ENCODE measurements around the gene STK32B. TPM values are rescaled to one million over a fixed set of nuclear protein-coding genes. Genes with fewer than 3 reads are reported as not detected.
"Not testable (repeated sequence)": the region's sequence is repeated elsewhere in the genome, so short reads cannot be mapped to it uniquely, and the experiment has no call there.

The STK32B gene
- polyA plus RNA-seq, 1 experiment = 4.3 TPM

DNA sequence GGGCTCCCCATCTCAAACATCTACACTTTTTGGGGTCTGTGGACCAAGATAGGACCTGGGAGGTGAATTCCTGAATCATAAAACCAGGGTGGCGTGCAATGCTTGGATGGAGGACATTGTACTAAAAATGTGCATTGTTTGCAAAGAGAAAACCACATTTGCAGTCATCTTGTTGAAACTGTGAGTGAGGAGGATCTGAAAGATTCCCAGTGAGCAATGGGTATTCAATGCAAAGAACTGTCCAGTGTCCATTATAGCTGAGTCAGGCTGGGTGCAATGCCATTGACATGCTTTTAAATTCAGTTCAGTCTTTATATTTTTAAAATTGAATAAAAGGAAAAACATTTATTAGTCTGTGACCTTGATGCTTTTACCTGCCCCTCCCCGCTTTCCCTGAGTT lies 215.7 kb downstream of the STK32B start:
- Histone ChIP-seq H3K4me3 (ENCODE audit: low read depth, low read length) (no peak overlapping the region), H3K27me3 (ENCODE audit: control insufficient read depth, insufficient read depth, low read length) (no peaks in the 10 kb centered on the region), H3K27ac (ENCODE audit: low read depth, low read length) (no peak overlapping the region), H3K9me3 (ENCODE audit: control insufficient read depth, insufficient read depth, low read length) (no peaks in the 10 kb centered on the region)
- ChIA-PET CTCF (no interaction called here), POLR2A (no interaction called here)
- TF ChIP-seq CTCF (IDR thresholded peaks at IDR 0.05; ENCODE audit: low read depth, low read length) = no peak
- DNase-seq (ENCODE audit: low read depth, low spot score) = no peak

- TF ChIP-seq CTCF (IDR thresholded peaks at IDR 0.05; ENCODE audit: low read depth, low read length) = no peak
- no peak for DNase-seq (ENCODE audit: low read depth, low spot score)
- no peak overlapping the region for H3K27ac ChIP-seq (ENCODE audit: low read depth, low read length)
- CTCF ChIA-PET = no interaction called here
- H3K9me3 ChIP-seq (ENCODE audit: control insufficient read depth, insufficient read depth, low read length) = no peaks in the 10 kb centered on the region
- H3K27me3 ChIP-seq (ENCODE audit: control insufficient read depth, insufficient read depth, low read length) = no peaks in the 10 kb centered on the region
- POLR2A ChIA-PET = no interaction called here
- no peak overlapping the region for H3K4me3 ChIP-seq (ENCODE audit: low read depth, low read length)
Observed at GRCh38 chr4:5267408-5267807, 216.1 kb downstream of the STK32B start.

GRCh38 chr4:5276475-5277075 lies 225.3 kb downstream of the STK32B start:
- H3K27ac ChIP-seq (ENCODE audit: low read depth, low read length) = no peak overlapping the region
- ChIA-PET POLR2A (no interaction called here), CTCF (no interaction called here)
- peaks cover 3% of the 10 kb centered on the region; the same call in 1 of the 2 replicates for H3K9me3 ChIP-seq (ENCODE audit: control insufficient read depth, insufficient read depth, low read length)
- no peaks in the 10 kb centered on the region for H3K27me3 ChIP-seq (ENCODE audit: control insufficient read depth, insufficient read depth, low read length)
- no peak for TF ChIP-seq CTCF (IDR thresholded peaks at IDR 0.05; ENCODE audit: low read depth, low read length)
- no peak overlapping the region for H3K4me3 ChIP-seq (ENCODE audit: low read depth, low read length)
- no peak for DNase-seq (ENCODE audit: low read depth, low spot score)

GRCh38 chr4:5277079-5277478 lies 225.8 kb downstream of the STK32B start:
- ChIA-PET POLR2A (no interaction called here), CTCF (no interaction called here)
- Histone ChIP-seq H3K27me3 (ENCODE audit: control insufficient read depth, insufficient read depth, low read length) (no peaks in the 10 kb centered on the region), H3K27ac (ENCODE audit: low read depth, low read length) (no peak overlapping the region), H3K9me3 (ENCODE audit: control insufficient read depth, insufficient read depth, low read length) (peaks cover 3% of the 10 kb centered on the region; the same call in 1 of the 2 replicates), H3K4me3 (ENCODE audit: low read depth, low read length) (no peak overlapping the region)
- no peak for DNase-seq (ENCODE audit: low read depth, low spot score)
- no peak for TF ChIP-seq CTCF (IDR thresholded peaks at IDR 0.05; ENCODE audit: low read depth, low read length)

GRCh38 chr4:5278213-5278612 lies 226.9 kb downstream of the STK32B start:
- no peak for DNase-seq (ENCODE audit: low read depth, low spot score)
- no peak overlapping the region for H3K4me3 ChIP-seq (ENCODE audit: low read depth, low read length)
- ChIA-PET POLR2A (no interaction called here), CTCF (no interaction called here)
- peaks cover 3% of the 10 kb centered on the region; the same call in 1 of the 2 replicates for H3K9me3 ChIP-seq (ENCODE audit: control insufficient read depth, insufficient read depth, low read length)
- no peak for TF ChIP-seq CTCF (IDR thresholded peaks at IDR 0.05; ENCODE audit: low read depth, low read length)
- H3K27me3 ChIP-seq (ENCODE audit: control insufficient read depth, insufficient read depth, low read length) = no peaks in the 10 kb centered on the region
- H3K27ac ChIP-seq (ENCODE audit: low read depth, low read length) = no peak overlapping the region

DNA sequence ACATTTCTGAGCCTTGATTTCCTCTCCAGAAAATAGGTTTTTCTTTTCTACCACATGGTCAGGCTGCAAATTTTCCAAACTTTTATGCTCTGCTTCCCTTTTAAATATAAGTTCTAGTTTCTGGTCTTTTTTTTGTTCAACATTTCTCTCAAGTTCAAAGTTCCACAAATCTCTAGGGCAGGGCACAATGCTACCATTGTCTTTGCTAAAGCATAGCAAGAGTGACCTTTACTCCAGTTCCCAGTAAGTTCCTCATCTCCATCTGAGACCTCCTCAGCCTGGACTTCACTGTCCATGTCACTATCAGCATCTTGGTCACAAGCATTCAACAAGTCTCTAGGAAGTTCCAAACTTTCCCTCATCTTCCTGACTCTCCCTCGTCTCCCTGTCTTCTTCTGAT lies 228.8 kb downstream of the STK32B start:
- H3K27ac ChIP-seq (ENCODE audit: low read depth, low read length); H3K4me3 ChIP-seq (ENCODE audit: low read depth, low read length); H3K27me3 ChIP-seq (ENCODE audit: control insufficient read depth, insufficient read depth, low read length); DNase-seq (ENCODE audit: low read depth, low spot score); POLR2A ChIA-PET; H3K9me3 ChIP-seq (ENCODE audit: control insufficient read depth, insufficient read depth, low read length); CTCF ChIA-PET: not testable (repeated sequence)

All from AG04450 (cell line).